ENCODE measurements around the gene CGN. TPM values are rescaled to one million over a fixed set of nuclear protein-coding genes. Genes with fewer than 3 reads are reported as not detected.

The CGN gene
- polyA plus RNA-seq, 1 donor from 2014 or later = 4.4 TPM

DNA sequence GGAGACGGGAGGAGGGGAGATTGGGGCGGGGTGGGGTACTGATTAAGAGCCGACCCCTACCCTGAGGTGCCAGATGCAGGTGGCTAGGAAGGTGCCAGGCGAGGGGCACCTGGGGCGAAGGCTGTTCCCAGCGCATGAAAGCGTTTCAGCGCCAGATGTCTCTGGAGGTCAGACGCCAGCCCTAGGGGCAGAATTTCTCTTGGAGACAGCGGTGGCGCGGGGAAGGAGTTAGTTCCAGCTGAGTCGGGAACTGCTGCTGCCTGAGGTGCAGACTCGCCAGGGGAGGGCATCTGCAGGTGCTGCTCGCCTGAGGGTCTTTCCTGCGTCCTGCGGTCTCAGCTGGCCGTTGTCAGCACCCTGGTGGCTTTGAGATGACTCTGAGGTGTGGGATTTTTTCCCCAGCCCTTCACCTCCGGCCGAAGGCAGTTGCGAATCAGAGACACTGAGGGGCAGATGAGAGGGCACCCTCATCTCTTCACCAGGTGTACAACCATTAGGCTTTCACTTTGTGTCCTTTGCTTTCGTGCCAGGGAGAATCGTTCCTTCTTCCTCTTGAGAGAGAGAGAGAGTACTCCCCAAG lies 539 bp downstream of the CGN start:
- TF ChIP-seq TAF1 (IDR thresholded peaks at IDR 0.05; ENCODE audit: low read depth) (no peak), EP300 (conservative IDR thresholded peaks at IDR 0.05; ENCODE audit: poor library complexity, severe bottlenecking) (no peak), SMC3 (conservative IDR thresholded peaks at IDR 0.05; ENCODE audit: poor library complexity) (peak; percentile 57), MXI1 (conservative IDR thresholded peaks at IDR 0.05; ENCODE audit: poor library complexity, severe bottlenecking) (no peak), CTCF (IDR thresholded peaks at IDR 0.05; ENCODE audit: poor library complexity, severe bottlenecking) (no peak), POLR2AphosphoS5 (IDR thresholded peaks at IDR 0.05) (no peak), REST (IDR thresholded peaks at IDR 0.05; ENCODE audit: borderline replicate concordance) (no peak), RAD21 (conservative IDR thresholded peaks at IDR 0.05) (peak; percentile 30)
- peaks cover 13% of the 10 kb centered on the region for H3K27me3 ChIP-seq (ENCODE audit: insufficient read depth, low read depth, low read length)
- no peaks in the 10 kb centered on the region for H3K36me3 ChIP-seq (ENCODE audit: insufficient read depth, low read length)
- no peaks in the 10 kb centered on the region for H3K9me3 ChIP-seq (ENCODE audit: low read length)
- peak overlapping the region; percentile 90 for H3K4me3 ChIP-seq (ENCODE audit: low read length)
- no peaks in the 10 kb centered on the region for H4K20me1 ChIP-seq (ENCODE audit: insufficient read depth)
- H3K79me2 ChIP-seq (replicated peaks; ENCODE audit: insufficient read depth, low read length) = no peaks in the 10 kb centered on the region
- H3K4me2 ChIP-seq (ENCODE audit: low read length) = peak overlapping the region; percentile 93
- peaks cover 9% of the 10 kb centered on the region for H3F3A ChIP-seq (ENCODE audit: insufficient read depth, low read length, poor library complexity, severe bottlenecking)
- H2AFZ ChIP-seq (ENCODE audit: low read depth, low read length) = peak overlapping the region; percentile 70
- no peaks in the 10 kb centered on the region for H3K9me2 ChIP-seq (ENCODE audit: insufficient read depth, low read length)
- peak overlapping the region; percentile 74 for H3K9ac ChIP-seq (ENCODE audit: low read length)
- peak overlapping the region; percentile 73 for H3K27ac ChIP-seq (ENCODE audit: low read length)

GRCh38 chr1:151512326-151512725 lies 1.1 kb downstream of the CGN start:
- no peaks in the 10 kb centered on the region for H3K9me3 ChIP-seq (ENCODE audit: low read length)
- peaks cover 9% of the 10 kb centered on the region for H3F3A ChIP-seq (ENCODE audit: insufficient read depth, low read length, poor library complexity, severe bottlenecking)
- H3K79me2 ChIP-seq (replicated peaks; ENCODE audit: insufficient read depth, low read length) = no peaks in the 10 kb centered on the region
- H3K27ac ChIP-seq (ENCODE audit: low read length) = no peak overlapping the region
- TF ChIP-seq POLR2AphosphoS5 (IDR thresholded peaks at IDR 0.05) (no peak), EP300 (conservative IDR thresholded peaks at IDR 0.05; ENCODE audit: poor library complexity, severe bottlenecking) (no peak), CTCF (IDR thresholded peaks at IDR 0.05; ENCODE audit: poor library complexity, severe bottlenecking) (no peak), RAD21 (conservative IDR thresholded peaks at IDR 0.05) (no peak)
- no peaks in the 10 kb centered on the region for H3K9me2 ChIP-seq (ENCODE audit: insufficient read depth, low read length)
- H3K36me3 ChIP-seq (ENCODE audit: insufficient read depth, low read length) = no peaks in the 10 kb centered on the region
- no peak overlapping the region for H2AFZ ChIP-seq (ENCODE audit: low read depth, low read length)
- peak overlapping the region; percentile 74 for H3K9ac ChIP-seq (ENCODE audit: low read length)
- H3K27me3 ChIP-seq (ENCODE audit: insufficient read depth, low read depth, low read length) = peaks cover 13% of the 10 kb centered on the region
- no peaks in the 10 kb centered on the region for H4K20me1 ChIP-seq (ENCODE audit: insufficient read depth)
- peak overlapping the region; percentile 93 for H3K4me2 ChIP-seq (ENCODE audit: low read length)
- peak overlapping the region; percentile 90 for H3K4me3 ChIP-seq (ENCODE audit: low read length)

Data from neural cell (in vitro differentiated cells).